ENCODE data around the gene TAS2R41.

TAS2R41 gene
- 0 to 0.67 (median 0.08) reads per million in 17 experiments for total RNA-seq

DNA sequence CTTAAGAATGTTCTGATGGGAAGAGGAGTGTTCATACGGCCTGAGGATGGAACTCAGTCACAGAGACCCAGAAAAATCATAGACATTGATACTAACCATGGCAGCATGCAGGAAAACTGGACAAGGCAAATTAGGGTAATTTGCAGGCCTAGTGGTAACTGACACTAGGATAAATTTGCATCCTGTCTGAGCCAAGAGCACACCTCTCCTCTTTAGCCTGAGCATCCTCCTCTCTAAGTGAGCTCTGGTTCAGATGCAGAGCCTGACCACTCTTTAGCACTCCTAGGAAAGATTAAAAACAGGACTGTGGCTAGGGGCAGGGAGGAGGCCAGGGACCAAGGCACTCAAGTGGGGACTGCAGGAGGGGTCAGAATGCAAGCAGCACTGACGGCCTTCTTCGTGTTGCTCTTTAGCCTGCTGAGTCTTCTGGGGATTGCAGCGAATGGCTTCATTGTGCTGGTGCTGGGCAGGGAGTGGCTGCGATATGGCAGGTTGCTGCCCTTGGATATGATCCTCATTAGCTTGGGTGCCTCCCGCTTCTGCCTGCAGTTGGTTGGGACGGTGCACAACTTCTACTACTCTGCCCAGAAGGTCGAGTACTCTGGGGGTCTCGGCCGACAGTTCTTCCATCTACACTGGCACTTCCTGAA is at the start of gene TAS2R41:
TSS of gene TAS2R41 (plus strand) at position 373 of the 650 bp plus-strand sequence. CDS start at position 373, 0 bp downstream.
- DNase-seq = no peak

DNA sequence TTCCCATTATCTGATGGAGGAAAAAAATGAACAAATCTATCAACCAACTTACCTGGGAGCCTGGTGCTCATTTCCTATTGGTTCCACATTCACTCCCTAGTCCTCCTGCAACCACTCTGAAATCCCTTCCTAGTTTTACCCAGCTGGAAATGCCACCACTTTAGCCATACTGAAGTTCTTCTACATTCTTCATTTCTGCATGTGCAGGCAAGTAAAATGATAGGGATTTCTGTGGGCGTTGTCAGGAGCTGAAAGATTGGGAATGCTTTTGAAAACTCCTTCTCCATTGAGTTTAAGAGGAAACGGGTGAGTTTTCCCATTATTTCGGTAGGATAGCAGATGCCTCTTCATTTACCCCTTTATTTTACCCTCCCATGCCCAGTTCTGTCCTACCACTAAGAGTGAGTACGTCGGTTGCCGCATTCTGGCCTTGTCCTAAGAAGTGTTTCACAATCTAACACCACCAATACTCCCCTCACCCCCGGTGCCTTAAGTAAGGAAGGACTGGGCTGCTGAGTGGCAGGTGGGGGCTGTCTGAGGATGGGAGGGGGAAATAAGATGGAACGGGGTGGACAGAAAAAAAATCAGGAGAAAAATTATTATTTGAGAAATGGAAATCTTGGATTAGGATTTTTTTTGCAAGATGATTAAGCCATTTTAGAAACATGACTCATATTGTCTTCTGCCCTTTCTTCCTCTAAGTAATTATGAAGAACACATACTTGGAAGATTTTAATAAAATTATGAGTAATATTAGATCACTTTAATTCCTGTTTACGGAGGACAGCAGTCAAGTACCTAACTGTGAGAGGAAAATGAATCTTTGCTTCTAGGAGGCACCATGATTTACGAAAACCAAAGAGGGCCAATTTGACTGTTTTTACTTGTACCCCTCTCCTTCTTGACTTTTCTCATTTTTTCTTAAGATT is 47.6 kb upstream of the TAS2R41 start:
- DNase-seq = peak in 3 of 4 experiments; percentile 39 to 43 (median 40)

GRCh38 chr7:143431109-143431508 is 46.6 kb upstream of the TAS2R41 start:
- DNase-seq = no peak

GRCh38 chr7:143433759-143434158 is 43.9 kb upstream of the TAS2R41 start:
- DNase-seq = no peak

- DNase-seq = no peak
Observed at GRCh38 chr7:143434660-143435059, 43.0 kb upstream of the TAS2R41 start.

- no peak for DNase-seq
Observed at GRCh38 chr7:143435266-143435665, 42.4 kb upstream of the TAS2R41 start.

GRCh38 chr7:143436325-143436946 is 41.2 kb upstream of the TAS2R41 start:
- no peak for DNase-seq

- DNase-seq = no peak
Observed at GRCh38 chr7:143437578-143437977, 40.1 kb upstream of the TAS2R41 start.

- DNase-seq = no peak
Observed at GRCh38 chr7:143439866-143440265, 37.8 kb upstream of the TAS2R41 start.

DNA sequence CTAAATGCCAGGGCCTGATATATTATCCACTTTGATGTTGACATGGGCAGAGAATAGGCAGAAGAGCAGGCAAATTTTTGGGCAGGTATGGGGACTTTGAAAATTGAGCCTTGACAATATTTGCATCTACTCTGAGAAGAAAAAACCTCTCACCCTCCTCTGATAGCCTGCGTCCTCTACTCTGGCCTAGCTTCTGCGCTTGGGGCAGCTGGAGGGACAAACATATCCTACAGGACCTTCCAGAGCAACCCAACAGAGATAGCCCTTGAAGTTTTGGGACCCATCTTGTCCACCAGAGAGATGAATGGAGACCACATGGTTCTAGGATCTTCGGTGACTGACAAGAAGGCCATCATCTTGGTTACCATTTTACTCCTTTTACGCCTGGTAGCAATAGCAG is 34.5 kb upstream of the TAS2R41 start, which contains the start of gene TAS2R60:
TSS of gene TAS2R60 (plus strand) at position 301 of the 400 bp plus-strand sequence. CDS start at position 301, 0 bp downstream.
- DNase-seq = no peak

DNA sequence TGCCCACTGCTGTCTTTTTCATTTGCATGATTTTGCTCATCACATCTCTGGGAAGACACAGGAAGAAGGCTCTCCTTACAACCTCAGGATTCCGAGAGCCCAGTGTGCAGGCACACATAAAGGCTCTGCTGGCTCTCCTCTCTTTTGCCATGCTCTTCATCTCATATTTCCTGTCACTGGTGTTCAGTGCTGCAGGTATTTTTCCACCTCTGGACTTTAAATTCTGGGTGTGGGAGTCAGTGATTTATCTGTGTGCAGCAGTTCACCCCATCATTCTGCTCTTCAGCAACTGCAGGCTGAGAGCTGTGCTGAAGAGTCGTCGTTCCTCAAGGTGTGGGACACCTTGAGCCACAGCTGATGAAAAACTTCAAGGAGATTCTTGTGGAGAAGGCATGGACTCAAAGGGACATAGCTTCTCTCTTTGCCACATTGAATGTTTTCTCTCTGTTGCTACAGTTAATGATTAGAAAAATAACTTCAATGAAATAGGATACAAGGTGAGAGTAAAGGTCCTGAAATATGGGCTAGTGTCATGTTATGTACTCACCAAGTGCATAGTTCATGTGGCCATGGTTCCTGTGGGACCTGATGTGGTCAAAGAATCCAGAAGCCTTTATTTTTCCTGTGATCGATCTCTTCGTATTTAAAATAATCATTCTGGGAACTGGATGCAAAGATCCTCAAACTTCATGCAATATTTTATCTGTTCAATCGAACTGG is 33.5 kb upstream of the TAS2R41 start:
- no peak for DNase-seq

DNA sequence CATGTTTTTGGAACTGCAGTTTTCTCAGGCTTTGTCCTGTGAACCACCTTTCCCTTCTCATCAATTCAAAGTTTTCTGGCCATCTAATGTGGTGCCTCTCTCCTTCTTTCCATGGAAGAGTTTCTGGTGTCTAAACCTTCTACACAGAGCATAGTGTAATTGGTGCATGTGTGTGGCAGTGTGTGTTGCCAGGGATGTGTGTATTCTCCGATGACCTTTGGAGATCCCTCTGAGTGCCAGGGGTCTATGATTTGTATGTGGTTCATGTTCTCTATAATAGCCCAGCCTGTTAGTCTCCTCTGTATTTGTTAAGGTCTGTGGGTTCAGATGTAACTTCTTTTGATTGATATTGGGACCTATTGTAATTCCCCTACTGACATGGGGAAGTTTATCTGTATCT is 32.9 kb upstream of the TAS2R41 start:
- DNase-seq = no peak

DNA sequence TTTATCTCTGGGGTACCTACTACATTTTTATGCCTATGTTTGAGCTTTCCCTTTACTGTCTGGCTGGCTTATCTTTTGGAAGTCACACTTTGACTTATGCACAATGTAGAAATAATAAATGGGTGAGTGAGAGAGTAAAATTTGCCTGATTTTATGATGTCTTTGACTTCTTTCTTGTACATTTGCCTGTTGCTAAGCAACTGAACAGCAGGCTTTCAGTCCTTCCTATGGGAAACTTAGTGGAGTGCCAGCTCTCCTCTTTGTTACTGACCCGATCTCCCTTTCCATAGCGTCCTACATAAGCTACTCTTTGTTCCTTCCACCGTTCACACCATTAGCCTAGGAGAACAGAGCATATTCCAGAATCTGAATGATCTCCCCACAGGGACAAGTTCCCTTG is 30.2 kb upstream of the TAS2R41 start:
- DNase-seq = no peak

- no peak for DNase-seq
Observed at GRCh38 chr7:143448429-143448828, 29.2 kb upstream of the TAS2R41 start.

GRCh38 chr7:143449793-143450192 is 27.9 kb upstream of the TAS2R41 start:
- no peak for DNase-seq

DNA sequence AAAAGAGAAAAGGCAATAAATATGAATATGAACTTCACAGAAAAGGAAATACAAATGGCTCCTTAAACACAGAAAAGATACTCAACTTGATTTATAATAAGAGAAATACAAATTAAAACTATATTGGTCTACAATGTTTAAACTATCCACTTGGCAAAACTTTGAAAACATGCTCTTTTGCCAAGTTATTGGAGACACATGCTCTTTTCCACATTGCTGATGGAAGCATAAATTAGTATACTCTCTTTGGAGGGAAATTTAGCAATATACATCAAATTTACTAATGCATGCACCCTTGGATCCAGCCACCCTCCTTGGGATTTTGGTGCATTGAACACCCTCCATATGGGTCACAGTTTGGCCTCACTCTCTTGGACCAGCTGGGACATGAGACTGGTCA is 26.6 kb upstream of the TAS2R41 start:
- DNase-seq = no peak

- no peak for DNase-seq
Observed at GRCh38 chr7:143451746-143452145, 25.9 kb upstream of the TAS2R41 start.

- peak; percentile 74 to 94 (median 85) for DNase-seq
Observed at GRCh38 chr7:143452495-143452894, 25.2 kb upstream of the TAS2R41 start.

DNA sequence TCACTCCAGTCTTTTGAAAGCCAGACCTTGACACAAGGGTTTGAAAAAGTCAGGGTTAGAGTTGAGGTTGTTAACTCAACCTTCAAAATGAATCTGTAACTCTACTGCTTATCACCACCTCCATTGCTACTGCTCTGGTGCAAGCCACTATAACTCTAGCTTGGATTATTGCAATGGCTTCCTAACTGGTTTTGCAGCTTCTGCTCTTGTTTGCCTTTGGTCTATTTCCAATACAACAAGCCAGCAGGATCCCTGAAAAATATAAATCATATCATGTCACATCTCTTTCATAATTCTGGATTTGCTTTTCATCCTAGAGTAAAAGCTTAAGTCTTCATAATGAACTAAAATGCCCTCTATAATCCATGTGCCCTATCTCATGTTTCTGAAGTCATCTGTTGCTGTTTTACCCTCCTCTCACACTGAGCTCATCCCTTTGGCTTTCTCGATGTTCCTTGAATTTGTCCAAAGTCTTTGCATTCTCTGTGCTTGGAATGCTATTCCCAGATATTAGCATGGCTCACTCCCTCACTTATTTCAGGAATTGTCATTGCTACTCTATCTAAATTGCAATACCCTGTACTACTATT is 23.5 kb upstream of the TAS2R41 start:
- DNase-seq = peak in 3 of 4 experiments; percentile 25 to 55 (median 35)

- peak; percentile 23 to 59 (median 52) for DNase-seq
Observed at GRCh38 chr7:143455491-143455890, 22.2 kb upstream of the TAS2R41 start.

GRCh38 chr7:143455942-143456341 is 21.7 kb upstream of the TAS2R41 start:
- peak in 1 of 4 experiments; percentile 52 for DNase-seq
